HG03095 (cell line): ENCODE results near the gene ARHGAP24.

Source experiments
- ATAC-seq: cut with Tn5 transposase; IDR thresholded peaks from one replicate; pipeline ENCODE4 v1.9.1; 2021; ENCODE audit warnings: moderate library complexity; ENCODE audit not compliant: unreplicated experiment

ARHGAP24 gene

DNA sequence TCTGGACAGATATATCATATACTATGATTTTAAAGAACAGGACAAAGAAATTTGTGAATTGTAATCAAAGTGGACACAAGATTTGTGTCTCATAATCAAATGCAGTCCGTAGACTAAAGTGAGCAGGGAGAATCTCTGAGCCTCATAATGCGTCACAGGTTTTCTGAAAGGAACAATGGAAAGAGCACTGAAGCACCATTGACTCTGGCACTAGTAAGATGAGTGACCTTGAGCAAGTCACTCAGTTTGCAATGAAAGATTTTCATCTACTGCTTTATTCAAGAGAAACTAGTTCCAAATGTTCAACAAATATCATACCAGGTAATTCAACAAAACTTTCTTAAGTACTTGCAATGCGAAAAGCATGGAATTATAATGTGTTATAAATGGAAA, 569.6 kb downstream of the ARHGAP24 start:
- ATAC-seq, result no peak

GRCh38 chr4:86048426-86048825, 573.5 kb downstream of the ARHGAP24 start:
- no peak for ATAC-seq

DNA sequence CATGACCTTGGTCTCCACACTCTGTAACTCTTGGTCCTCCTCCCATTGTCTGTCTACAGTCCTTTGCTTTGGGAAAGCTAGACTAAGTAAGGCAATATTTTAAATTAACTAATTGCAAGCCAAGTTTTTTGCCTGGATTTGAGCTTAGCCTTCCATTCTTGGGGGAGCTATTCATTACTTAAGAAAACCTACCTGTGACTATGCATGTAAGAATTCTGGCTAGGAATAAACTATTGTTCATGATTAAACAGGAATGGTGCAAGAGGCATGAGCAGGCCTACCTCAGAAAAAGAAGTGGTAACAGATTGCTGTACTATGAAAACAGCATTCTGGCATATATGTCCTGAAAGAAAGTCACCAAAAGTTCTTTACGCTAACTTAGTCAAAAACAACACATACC, 575.5 kb downstream of the ARHGAP24 start:
- ATAC-seq, result no peak
